ENCODE results near the gene EGFLAM.

- TF ChIP-seq ZNF224 (CRISPR knock-in tag; IDR thresholded peaks at IDR 0.05) = no peak
- no peak for TF ChIP-seq CREM (IDR thresholded peaks at IDR 0.05; ENCODE audit: low read depth)
- no peak for TF ChIP-seq PTRF (tag; IDR thresholded peaks at IDR 0.05)
- TF ChIP-seq, protein P1, sequence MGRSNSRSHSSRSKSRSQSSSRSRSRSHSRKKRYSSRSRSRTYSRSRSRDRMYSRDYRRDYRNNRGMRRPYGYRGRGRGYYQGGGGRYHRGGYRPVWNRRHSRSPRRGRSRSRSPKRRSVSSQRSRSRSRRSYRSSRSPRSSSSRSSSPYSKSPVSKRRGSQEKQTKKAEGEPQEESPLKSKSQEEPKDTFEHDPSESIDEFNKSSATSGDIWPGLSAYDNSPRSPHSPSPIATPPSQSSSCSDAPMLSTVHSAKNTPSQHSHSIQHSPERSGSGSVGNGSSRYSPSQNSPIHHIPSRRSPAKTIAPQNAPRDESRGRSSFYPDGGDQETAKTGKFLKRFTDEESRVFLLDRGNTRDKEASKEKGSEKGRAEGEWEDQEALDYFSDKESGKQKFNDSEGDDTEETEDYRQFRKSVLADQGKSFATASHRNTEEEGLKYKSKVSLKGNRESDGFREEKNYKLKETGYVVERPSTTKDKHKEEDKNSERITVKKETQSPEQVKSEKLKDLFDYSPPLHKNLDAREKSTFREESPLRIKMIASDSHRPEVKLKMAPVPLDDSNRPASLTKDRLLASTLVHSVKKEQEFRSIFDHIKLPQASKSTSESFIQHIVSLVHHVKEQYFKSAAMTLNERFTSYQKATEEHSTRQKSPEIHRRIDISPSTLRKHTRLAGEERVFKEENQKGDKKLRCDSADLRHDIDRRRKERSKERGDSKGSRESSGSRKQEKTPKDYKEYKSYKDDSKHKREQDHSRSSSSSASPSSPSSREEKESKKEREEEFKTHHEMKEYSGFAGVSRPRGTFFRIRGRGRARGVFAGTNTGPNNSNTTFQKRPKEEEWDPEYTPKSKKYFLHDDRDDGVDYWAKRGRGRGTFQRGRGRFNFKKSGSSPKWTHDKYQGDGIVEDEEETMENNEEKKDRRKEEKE (IDR thresholded peaks at IDR 0.05; ENCODE audit: borderline replicate concordance in 1 of 2, control insufficient read depth in 1 of 2, low read depth in 2 of 2, low read length in 1 of 2) = no peak
These were observed 23.6 kb upstream of the EGFLAM start for GRCh38 chr5:38234737-38235136.

All from K562 (cell line).